ENCODE results near the gene LRPAP1.

DNA sequence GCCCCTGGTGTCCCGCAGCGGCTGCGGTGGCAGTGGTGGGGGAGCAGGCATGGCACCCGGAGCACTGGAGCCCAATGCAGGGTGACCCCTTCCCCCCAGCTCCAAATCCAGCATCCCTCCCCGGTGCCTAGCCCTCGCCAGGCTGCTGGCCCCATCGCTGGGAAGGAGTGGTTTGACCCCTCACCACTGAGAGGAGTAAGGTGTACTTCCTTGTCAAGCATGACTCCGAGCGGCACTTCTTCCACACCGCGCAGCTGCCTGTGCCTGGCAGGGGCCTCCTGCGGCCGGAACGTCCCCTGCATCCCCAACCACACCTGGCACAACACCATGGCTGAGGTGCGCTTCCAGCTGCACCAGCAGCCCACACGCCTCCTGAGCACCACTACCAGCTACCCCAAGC is 27.0 kb downstream of the LRPAP1 start:
- TF ChIP-seq, protein P1, sequence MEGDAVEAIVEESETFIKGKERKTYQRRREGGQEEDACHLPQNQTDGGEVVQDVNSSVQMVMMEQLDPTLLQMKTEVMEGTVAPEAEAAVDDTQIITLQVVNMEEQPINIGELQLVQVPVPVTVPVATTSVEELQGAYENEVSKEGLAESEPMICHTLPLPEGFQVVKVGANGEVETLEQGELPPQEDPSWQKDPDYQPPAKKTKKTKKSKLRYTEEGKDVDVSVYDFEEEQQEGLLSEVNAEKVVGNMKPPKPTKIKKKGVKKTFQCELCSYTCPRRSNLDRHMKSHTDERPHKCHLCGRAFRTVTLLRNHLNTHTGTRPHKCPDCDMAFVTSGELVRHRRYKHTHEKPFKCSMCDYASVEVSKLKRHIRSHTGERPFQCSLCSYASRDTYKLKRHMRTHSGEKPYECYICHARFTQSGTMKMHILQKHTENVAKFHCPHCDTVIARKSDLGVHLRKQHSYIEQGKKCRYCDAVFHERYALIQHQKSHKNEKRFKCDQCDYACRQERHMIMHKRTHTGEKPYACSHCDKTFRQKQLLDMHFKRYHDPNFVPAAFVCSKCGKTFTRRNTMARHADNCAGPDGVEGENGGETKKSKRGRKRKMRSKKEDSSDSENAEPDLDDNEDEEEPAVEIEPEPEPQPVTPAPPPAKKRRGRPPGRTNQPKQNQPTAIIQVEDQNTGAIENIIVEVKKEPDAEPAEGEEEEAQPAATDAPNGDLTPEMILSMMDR (IDR thresholded peaks at IDR 0.05; ENCODE audit: extremely low read depth in 1 of 2, insufficient read depth in 1 of 2, low read depth in 1 of 2, low read length in 2 of 2) = no peak
- no peak for TF ChIP-seq POLR2A (IDR thresholded peaks at IDR 0.05; ENCODE audit: low read depth, low read length)
- TF ChIP-seq EZH2 (IDR thresholded peaks at IDR 0.05; ENCODE audit: borderline replicate concordance, low read depth, low read length, severe bottlenecking) = no peak
- no peak for TF ChIP-seq POLR2AphosphoS5 (IDR thresholded peaks at IDR 0.05; ENCODE audit: insufficient read depth, low read depth, low read length)
- TF ChIP-seq MAX (IDR thresholded peaks at IDR 0.05; ENCODE audit: insufficient read depth, insufficient read length) = no peak
- TF ChIP-seq MYC (IDR thresholded peaks at IDR 0.05; ENCODE audit: low read depth, low read length) = no peak
- no peak for TF ChIP-seq GATA2 (IDR thresholded peaks at IDR 0.05; ENCODE audit: insufficient read depth, insufficient read length, low read depth, low read length)
